Adipocyte (in vitro differentiated cells): Measurements from ENCODE around the gene EBF4.

ENCODE experiments used
- DNase-seq: peaks from one replicate; pipeline ENCODE4 v3.0.0-alpha.2; 2015; ENCODE audit warnings: low read depth
- H3K27me3 ChIP-seq: replicated peaks from 2 replicates; pipeline ENCODE4 v1.7.0; 2013; ENCODE audit warnings: mild to moderate bottlenecking, low read length, moderate library complexity; ENCODE audit not compliant: control insufficient read depth, insufficient read depth
- H3K36me3 ChIP-seq: 2 replicates; pipeline ENCODE4 v1.7.0; 2013; ENCODE audit warnings: low read length, mild to moderate bottlenecking, moderate library complexity; ENCODE audit not compliant: control insufficient read depth, insufficient read depth, severe bottlenecking
- H3K4me1 ChIP-seq: 2 replicates; pipeline ENCODE4 v1.7.0; 2013; ENCODE audit warnings: mild to moderate bottlenecking, low read length, moderate library complexity; ENCODE audit not compliant: control insufficient read depth, insufficient read depth
- H3K4me3 ChIP-seq: 2 replicates; pipeline ENCODE4 v1.7.0; 2013; ENCODE audit warnings: mild to moderate bottlenecking, low read length, moderate library complexity
- H3K9ac ChIP-seq: 2 replicates; pipeline ENCODE4 v1.7.0; 2013; ENCODE audit warnings: mild to moderate bottlenecking, low read length, moderate library complexity
- H3K9me3 ChIP-seq: 2 replicates; pipeline ENCODE4 v1.7.0; 2013; ENCODE audit warnings: mild to moderate bottlenecking, low read length, moderate library complexity; ENCODE audit not compliant: control insufficient read depth

EBF4 gene

DNA sequence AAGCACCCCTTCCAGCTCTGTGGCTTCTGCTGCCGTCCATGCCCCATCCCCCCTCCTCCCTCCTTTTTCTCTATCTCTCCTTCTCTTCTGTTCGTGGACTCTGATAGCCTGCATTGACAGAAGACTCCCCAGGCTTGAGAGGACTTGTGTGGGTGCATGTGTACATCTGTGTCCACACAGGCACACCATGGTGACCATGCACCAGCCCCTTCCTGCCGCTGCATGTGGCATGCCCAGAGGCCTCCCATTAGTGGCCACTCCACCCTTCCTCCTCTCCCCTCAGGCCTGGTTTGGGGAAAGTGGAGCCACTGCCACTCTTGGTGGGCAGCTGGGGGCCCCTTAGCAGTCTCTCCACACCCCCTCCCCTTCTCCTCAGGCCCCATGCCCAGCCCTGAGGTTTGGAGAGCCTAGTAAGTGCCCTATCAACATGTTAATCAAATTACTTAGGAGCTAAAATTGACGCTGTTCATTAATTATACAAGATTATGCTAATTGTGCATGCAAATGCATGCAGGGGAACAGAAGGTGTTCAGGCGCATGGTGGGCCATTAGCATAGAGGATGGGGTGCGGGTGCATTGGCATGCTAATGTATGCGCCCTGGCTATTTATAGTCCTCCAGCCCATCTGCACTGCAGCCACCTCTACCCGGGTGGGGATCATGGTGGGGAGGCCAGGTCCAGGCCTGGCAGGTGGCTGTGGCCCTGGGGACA is 45.9 kb downstream of the EBF4 start:
- no peak overlapping the region for H3K9ac ChIP-seq
- H3K4me1 ChIP-seq = no peaks in the 10 kb centered on the region
- peaks cover 11% of the 10 kb centered on the region for H3K9me3 ChIP-seq
- no peak overlapping the region for H3K4me3 ChIP-seq
- no peak for DNase-seq
- no peaks in the 10 kb centered on the region for H3K36me3 ChIP-seq
- H3K27me3 ChIP-seq = peaks cover 75% of the 10 kb centered on the region

DNA sequence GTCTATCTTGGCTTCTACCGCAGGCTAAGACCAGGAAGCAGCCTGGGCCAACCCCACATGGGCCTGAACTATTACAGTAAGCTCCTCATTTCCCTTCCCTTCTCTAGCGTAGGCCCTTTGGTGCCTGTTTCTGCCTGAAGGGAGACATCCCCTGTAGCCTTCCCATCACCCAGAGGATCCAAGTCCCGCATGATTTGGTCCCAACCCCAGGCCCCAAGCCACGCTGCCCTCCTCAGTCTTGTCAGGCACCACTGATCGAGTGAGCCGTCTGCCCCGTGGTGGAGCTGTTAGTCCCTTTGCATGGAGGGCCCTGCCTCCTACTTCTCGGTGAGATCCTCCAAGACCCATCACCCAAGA is 46.4 kb downstream of the EBF4 start:
- H3K4me3 ChIP-seq = no peak overlapping the region
- H3K9me3 ChIP-seq = peaks cover 8% of the 10 kb centered on the region
- H3K9ac ChIP-seq = no peak overlapping the region
- no peaks in the 10 kb centered on the region for H3K36me3 ChIP-seq
- no peak for DNase-seq
- peaks cover 77% of the 10 kb centered on the region for H3K27me3 ChIP-seq
- H3K4me1 ChIP-seq = no peaks in the 10 kb centered on the region

DNA sequence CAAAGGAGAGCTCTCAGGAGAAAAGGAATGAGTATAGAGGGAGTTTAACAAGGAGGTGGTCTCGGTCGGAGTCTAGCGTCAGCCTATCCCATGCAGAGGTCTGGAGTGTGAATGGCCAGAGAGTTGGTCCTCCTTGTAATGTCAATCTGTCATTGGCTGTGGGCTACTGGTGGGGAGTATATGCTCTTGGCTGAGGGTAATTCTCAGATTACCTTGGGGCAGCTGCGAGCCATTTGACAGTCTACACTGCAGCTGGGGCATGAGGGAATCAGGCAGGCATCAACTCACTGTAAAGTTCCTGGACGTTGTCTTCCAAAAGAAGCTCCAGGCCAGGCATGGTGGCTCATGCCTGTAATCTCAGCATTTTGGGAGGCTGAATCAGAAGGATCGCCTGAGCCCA is 48.1 kb downstream of the EBF4 start:
- no peaks in the 10 kb centered on the region for H3K4me1 ChIP-seq
- no peak overlapping the region for H3K4me3 ChIP-seq
- no peaks in the 10 kb centered on the region for H3K9me3 ChIP-seq
- H3K9ac ChIP-seq = no peak overlapping the region
- peaks cover 70% of the 10 kb centered on the region for H3K27me3 ChIP-seq
- DNase-seq = no peak
- no peaks in the 10 kb centered on the region for H3K36me3 ChIP-seq

DNA sequence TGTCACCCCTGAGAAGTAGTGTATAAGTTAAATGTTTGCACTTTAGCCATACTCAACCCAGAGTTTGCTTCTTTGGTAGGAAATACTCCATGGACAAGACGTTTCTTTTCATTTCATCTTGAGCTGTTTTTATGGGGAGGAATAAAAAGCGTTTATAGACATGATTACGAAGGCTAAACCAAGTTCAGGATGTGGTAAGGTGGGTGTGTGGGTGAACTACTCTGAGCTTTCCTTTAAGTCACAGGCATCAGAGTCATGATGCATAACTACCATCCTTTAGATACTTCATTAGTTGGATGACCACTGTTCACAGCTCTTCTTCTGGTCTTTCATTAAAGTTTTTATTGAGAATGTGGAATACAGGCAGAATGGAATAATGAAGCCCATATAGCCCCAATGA is 48.9 kb downstream of the EBF4 start:
- no peaks in the 10 kb centered on the region for H3K4me1 ChIP-seq
- peaks cover 70% of the 10 kb centered on the region for H3K27me3 ChIP-seq
- H3K9ac ChIP-seq = no peak overlapping the region
- no peak for DNase-seq
- H3K4me3 ChIP-seq = no peak overlapping the region
- no peaks in the 10 kb centered on the region for H3K9me3 ChIP-seq
- no peaks in the 10 kb centered on the region for H3K36me3 ChIP-seq

DNA sequence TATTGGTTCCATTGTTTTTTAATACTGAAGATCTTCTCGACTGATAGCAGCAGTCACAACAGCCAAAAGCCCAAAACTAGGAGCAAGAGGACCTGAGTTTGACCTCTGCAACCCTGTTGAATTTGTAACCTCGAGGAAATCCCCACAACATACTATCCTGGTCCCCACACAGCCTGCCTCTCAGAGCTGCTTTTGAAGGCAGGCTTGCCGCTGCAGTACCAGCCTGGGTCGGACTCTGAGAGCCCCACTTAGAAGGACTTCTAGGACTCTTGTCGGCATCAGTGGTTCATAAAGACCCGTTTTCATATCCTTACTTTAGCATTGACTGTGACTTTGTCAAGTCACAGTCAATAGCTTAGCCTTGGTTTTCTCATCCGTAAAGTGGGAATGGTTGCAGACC is 49.3 kb downstream of the EBF4 start:
- Histone ChIP-seq H3K36me3 (no peaks in the 10 kb centered on the region), H3K9me3 (no peaks in the 10 kb centered on the region), H3K4me3 (no peak overlapping the region), H3K9ac (no peak overlapping the region), H3K4me1 (no peaks in the 10 kb centered on the region), H3K27me3 (peaks cover 70% of the 10 kb centered on the region)
- no peak for DNase-seq

DNA sequence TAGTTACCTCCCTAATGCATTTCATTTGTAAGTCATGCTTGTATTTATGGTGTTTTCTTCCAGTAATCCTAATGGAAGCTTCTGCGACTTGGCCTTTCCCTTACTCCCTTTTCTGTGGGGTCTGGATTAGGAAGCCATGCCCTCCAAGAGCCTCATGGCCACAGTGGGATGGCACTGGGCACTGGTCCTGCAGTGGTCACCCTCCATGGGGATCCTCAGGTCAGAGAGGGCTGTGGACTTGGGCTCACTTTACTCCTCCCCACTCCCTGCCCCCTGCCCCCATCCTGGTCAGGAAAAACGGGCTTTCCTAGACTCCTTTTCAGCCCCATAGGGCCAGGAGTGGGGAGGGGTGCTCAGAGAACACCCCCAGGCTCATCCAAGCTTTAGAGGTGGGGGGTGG is 49.9 kb downstream of the EBF4 start:
- Histone ChIP-seq H3K36me3 (no peaks in the 10 kb centered on the region), H3K27me3 (peaks cover 73% of the 10 kb centered on the region), H3K9me3 (no peaks in the 10 kb centered on the region), H3K4me3 (no peak overlapping the region), H3K9ac (no peak overlapping the region), H3K4me1 (no peaks in the 10 kb centered on the region)
- no peak for DNase-seq

DNA sequence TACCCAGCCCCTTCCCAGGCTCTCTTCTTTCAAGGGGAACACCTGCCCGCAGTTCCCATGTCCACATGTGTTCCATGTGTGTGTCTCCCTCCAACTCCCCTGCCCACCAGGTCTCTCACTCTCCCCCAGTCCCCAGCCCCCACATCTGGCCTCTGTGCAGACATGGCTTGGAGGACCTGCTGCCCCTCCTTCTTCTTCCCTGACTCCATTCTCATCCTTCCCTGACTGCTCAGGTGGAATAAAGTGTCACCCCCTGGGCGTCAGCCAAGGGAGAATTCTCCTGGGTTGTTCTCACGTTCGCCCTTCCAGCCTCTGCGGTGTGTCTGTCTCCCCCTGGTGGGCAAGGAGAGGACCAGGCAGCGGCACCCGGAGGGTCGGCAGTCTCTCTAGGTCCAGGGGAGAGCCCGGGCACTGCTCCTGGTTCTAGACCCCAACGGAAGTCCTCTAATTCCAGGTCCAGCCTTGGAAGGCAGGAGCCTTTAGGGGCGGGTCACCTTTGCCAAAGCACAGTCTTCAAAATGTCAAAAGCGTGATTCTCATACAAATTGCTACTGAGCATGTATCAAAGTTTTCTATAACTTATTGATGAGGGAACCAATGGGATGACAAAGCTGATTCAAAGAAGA is 50.5 kb downstream of the EBF4 start:
- H3K4me3 ChIP-seq = no peak overlapping the region
- H3K9me3 ChIP-seq = no peaks in the 10 kb centered on the region
- no peaks in the 10 kb centered on the region for H3K4me1 ChIP-seq
- no peak overlapping the region for H3K9ac ChIP-seq
- H3K36me3 ChIP-seq = no peaks in the 10 kb centered on the region
- peak; percentile 64 for DNase-seq
- H3K27me3 ChIP-seq = peaks cover 76% of the 10 kb centered on the region

DNA sequence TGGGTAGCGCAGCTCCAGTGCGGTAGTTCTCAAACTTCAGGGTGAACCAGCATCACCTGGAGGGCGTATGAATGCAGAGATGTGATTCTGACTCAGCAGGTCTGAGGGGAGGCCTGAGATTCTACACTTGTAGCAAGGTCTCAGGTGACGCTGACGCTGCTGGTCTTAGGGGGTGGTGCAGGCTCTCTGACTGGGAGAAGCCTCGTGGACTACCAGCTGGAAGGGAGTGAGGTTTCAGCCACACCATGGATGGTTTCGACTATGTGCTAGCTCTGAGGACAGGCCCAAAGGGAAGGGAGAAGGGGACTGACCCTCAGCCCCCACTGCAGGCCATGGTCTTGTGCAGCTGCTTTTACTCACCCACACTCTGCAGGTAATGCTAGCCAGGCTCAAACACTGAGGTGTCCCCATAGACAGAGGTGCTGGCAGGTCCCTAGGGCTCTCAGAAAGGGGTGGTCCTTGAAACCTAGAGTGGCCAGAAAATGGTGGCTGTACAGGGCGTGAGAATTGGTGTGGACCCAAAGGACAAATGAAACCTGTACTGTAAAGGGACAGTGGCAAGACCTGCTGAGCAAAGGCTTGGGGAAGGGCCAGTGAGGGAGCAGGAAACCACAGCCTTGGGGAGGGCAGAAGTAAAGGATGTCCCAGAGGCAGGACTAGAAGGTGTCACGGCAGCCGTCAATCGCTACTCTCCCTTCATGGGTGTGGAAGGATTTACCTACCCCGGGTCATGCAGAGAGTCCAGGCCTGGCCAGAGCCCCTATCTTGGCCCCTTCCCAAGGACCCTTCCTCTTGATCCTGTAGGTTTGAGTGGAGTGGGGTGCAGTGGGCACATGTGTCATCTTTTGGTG is 52.7 kb downstream of the EBF4 start:
- H3K9ac ChIP-seq = no peak overlapping the region
- no peak overlapping the region for H3K4me3 ChIP-seq
- H3K36me3 ChIP-seq = no peaks in the 10 kb centered on the region
- no peaks in the 10 kb centered on the region for H3K9me3 ChIP-seq
- no peaks in the 10 kb centered on the region for H3K4me1 ChIP-seq
- H3K27me3 ChIP-seq = peaks cover 78% of the 10 kb centered on the region
- no peak for DNase-seq

DNA sequence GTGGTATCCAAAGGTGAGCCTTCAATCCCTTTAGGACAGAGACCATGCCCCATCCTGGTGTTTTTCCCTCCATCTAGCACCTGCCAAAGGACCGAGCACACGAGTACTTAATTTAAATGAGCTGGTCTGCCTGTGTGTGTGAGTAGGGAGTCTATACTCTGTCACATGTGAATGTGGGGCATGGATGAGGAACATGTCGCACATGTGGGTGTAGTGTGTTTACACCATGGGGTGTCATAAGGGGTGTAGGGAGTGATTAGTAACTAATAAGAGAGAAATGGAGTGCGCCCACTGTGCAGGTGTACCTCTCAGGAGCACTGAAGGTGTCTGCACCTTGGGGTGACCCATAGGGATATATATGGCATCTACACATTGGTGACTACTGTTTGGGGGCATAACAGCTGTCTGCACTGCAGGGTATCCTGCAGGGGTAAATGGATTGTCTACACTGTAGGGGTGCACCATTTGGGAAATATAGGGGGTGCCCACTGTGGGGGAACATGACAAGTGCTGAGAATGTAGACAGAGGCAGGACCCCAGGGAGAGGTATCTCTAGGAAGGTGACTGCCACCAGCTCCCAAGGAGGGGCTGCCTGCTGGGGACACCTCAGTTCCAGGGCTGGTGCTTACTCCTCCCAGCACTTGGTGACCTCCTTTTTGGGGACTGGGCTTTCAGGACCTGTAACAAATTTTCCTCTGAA is 53.5 kb downstream of the EBF4 start:
- H3K27me3 ChIP-seq = peaks cover 78% of the 10 kb centered on the region
- no peaks in the 10 kb centered on the region for H3K9me3 ChIP-seq
- no peak overlapping the region for H3K9ac ChIP-seq
- H3K4me3 ChIP-seq = no peak overlapping the region
- DNase-seq = no peak
- peaks cover 5% of the 10 kb centered on the region for H3K4me1 ChIP-seq
- H3K36me3 ChIP-seq = no peaks in the 10 kb centered on the region

DNA sequence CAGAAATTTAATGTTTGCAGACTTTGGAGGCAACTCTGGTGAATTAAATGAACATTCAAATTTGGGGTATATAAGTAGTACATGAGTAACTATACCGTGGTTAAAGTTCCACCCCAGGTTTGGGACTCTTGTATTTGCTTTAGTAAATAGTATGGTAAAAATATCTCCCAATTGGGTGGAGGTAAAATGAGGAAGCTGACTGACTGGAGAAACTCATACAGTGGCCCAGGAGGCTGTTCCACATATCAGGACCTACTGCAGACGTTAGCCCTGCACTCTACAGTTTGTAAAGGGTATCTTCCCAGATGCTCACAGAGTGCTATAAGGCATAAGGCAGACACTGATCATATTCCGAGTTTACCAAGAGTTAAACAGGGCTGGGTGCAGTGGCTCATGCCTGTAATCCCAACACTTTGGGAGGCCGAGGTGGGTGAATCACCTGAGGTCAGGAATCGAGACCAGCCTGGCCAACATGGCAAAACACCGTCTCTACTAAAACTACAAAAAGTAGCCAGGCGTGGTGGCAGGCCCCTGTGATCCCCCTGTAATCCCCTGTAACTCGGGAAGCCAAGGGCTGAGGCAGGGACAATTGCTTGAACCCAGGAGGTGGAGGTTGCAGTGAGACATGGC is 54.2 kb downstream of the EBF4 start:
- no peak overlapping the region for H3K9ac ChIP-seq
- H3K4me3 ChIP-seq = no peak overlapping the region
- no peaks in the 10 kb centered on the region for H3K9me3 ChIP-seq
- H3K27me3 ChIP-seq = peaks cover 72% of the 10 kb centered on the region
- H3K4me1 ChIP-seq = peaks cover 6% of the 10 kb centered on the region
- no peaks in the 10 kb centered on the region for H3K36me3 ChIP-seq
- no peak for DNase-seq
